Natural killer cell (primary cell): ENCODE results near the gene GPRC5D. TPM values are rescaled to one million over a fixed set of nuclear protein-coding genes. Genes with fewer than 3 reads are reported as not detected.

Experiments used
- ATAC-seq, 3 donors: fragments of 150-1000 bp in 2 of 3; fragments of 200-7000 bp in 1 of 3; cut with Tn5 transposase; 1 replicate in 1 of 3; 2 replicates in 2 of 3; pipeline ENCODE4 v1.10.0; 2021; ENCODE audit warnings: mild to moderate bottlenecking in 2 of 3, moderate library complexity in 2 of 3
- DNase-seq, 2 donors: peaks; one replicate each; pipeline versions ENCODE4 v3.0.0 to v3.0.0-alpha.2; 2013 to 2021; ENCODE audit warnings: mixed read lengths in 1 of 2
- H3K27ac ChIP-seq: one replicate; pipeline ENCODE4 v1.5.1; 2013; ENCODE audit warnings: mild to moderate bottlenecking, low read length
- H3K27me3 ChIP-seq: one replicate; pipeline ENCODE4 v1.6.1; 2013; ENCODE audit warnings: low read length; ENCODE audit not compliant: control insufficient read depth, insufficient read depth
- H3K36me3 ChIP-seq: one replicate; pipeline ENCODE4 v1.6.1; 2013; ENCODE audit warnings: low read length; ENCODE audit not compliant: control insufficient read depth, insufficient read depth
- H3K4me1 ChIP-seq: one replicate; pipeline ENCODE4 v1.6.1; 2013; ENCODE audit warnings: low read length; ENCODE audit not compliant: control insufficient read depth, insufficient read depth
- H3K4me3 ChIP-seq: one replicate; pipeline ENCODE4 v1.5.1; 2013; ENCODE audit warnings: low read length
- H3K9me3 ChIP-seq: one replicate; pipeline ENCODE4 v1.6.1; 2013; ENCODE audit warnings: low read length; ENCODE audit not compliant: control insufficient read depth, insufficient read depth
- H3K27ac Mint-ChIP-seq, 2 donors: one replicate each; pipeline ENCODE4 v1.8.0; 2022; ENCODE audit warnings: mild to moderate bottlenecking in 2 of 2, mixed read lengths in 2 of 2, moderate library complexity in 1 of 2
- H3K27me3 Mint-ChIP-seq, 2 donors: one replicate each; pipeline ENCODE4 v1.8.0; 2022; ENCODE audit warnings: low read depth in 2 of 2, mixed read lengths in 2 of 2
- H3K36me3 Mint-ChIP-seq: one replicate; pipeline ENCODE4 v1.8.0; 2022; ENCODE audit warnings: mixed read lengths
- H3K4me1 Mint-ChIP-seq, 2 donors: one replicate each; pipeline ENCODE4 v1.8.0; 2022; ENCODE audit warnings: mixed read lengths in 2 of 2
- H3K4me3 Mint-ChIP-seq: one replicate; pipeline ENCODE4 v1.8.0; 2022; ENCODE audit warnings: mild to moderate bottlenecking, moderate library complexity, mixed read lengths
- H3K9me3 Mint-ChIP-seq, 2 donors: one replicate each; pipeline ENCODE4 v1.8.0; 2022; ENCODE audit warnings: mixed read lengths in 2 of 2
- CTCF ChIP-seq: fragments of 200-600 bp; IDR thresholded peaks from one replicate; pipeline ENCODE4 v1.8.0; 2022; ENCODE audit warnings: antibody characterized with exemption
- WGBS: methylation state at CpG from one replicate; pipeline ENCODE4 v1.1.7; 2013; ENCODE audit warnings: missing lambda C conversion rate; ENCODE audit not compliant: insufficient coverage; 5-methylcytosine and 5-hydroxymethylcytosine counted together
- intact Hi-C: fragments of 100-400 bp; cut with micrococcal nuclease; formaldehyde crosslinking; loops from one replicate; pipeline ENCODE4 v1.14.2; 2022
- total RNA-seq, 4 donors: library from RNA; stranded (reverse); fragments of 120-200 nt in 1 of 4; gene quantifications; one replicate each; pipeline versions ENCODE4 v1.2.3 to v1.2.4, GENCODE V29; 2013 to 2022

GPRC5D gene
- total RNA-seq, 3 donors from 2014 or later (not counting 1 experiment from before 2014, with no cell fraction given): 5.5 TPM; not detected in 2

GRCh38 chr12:12926571-12927071 is 25.3 kb downstream of the GPRC5D start:
- H3K4me3 ChIP-seq: no peak overlapping the region
- Mint-ChIP-seq H3K9me3 (no peaks in the 10 kb centered on the region), H3K27ac (no peak overlapping the region), H3K4me1 (no peaks in the 10 kb centered on the region), H3K4me3 (no peak overlapping the region), H3K27me3 (peaks cover 0 to 8% of the 10 kb centered on the region in 2 donors), H3K36me3 (no peaks in the 10 kb centered on the region)
- no peaks in the 10 kb centered on the region for H3K36me3 ChIP-seq
- H3K27ac ChIP-seq: no peak overlapping the region
- no peaks in the 10 kb centered on the region for H3K9me3 ChIP-seq
- 88% methylated on average over 15 of the region's 18 CpGs for WGBS
- intact Hi-C loops: no loop called here
- no peak for ATAC-seq
- H3K4me1 ChIP-seq: no peaks in the 10 kb centered on the region
- no peak for TF ChIP-seq CTCF
- no peak for DNase-seq
- no peaks in the 10 kb centered on the region for H3K27me3 ChIP-seq

- peaks cover 0 to 8% of the 10 kb centered on the region in 2 donors for H3K27me3 Mint-ChIP-seq
- H3K4me1 Mint-ChIP-seq: no peaks in the 10 kb centered on the region
- H3K4me3 ChIP-seq: no peak overlapping the region
- H3K9me3 ChIP-seq: no peaks in the 10 kb centered on the region
- H3K27ac Mint-ChIP-seq: no peak overlapping the region
- H3K27me3 ChIP-seq: no peaks in the 10 kb centered on the region
- H3K27ac ChIP-seq: no peak overlapping the region
- no peaks in the 10 kb centered on the region for H3K9me3 Mint-ChIP-seq
- ATAC-seq (no peak), DNase-seq (no peak)
- WGBS: no CpG with 5 or more reads among the region's 1 CpG
- no peaks in the 10 kb centered on the region for H3K4me1 ChIP-seq
- no peak for TF ChIP-seq CTCF
- H3K36me3 ChIP-seq: no peaks in the 10 kb centered on the region
- intact Hi-C loops: no loop called here
- H3K4me3 Mint-ChIP-seq: no peak overlapping the region
- no peaks in the 10 kb centered on the region for H3K36me3 Mint-ChIP-seq
Measured at GRCh38 chr12:12925388-12925787, 26.6 kb downstream of the GPRC5D start.

DNA sequence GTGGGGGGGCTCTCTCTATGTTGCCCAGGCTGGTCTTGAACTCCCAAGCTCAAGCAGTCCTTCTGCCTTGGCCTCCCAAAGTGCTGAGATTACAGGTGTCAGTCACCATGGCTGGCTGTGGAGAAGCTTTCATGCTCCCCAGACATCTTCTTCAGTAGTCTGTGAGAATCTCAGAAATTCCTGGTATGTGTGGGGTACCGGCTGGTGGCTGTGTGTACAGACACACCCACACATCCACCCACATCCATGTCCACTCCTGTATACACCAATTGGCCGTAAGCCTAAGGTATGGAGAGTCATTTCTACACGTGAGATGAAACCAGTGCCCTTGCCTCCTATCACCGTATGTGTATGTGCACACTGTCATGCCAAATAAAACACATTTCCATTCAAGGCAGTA is 27.8 kb downstream of the GPRC5D start:
- no peak overlapping the region for H3K4me3 ChIP-seq
- ATAC-seq: no peak
- TF ChIP-seq CTCF: no peak
- Mint-ChIP-seq H3K4me1 (no peaks in the 10 kb centered on the region), H3K9me3 (no peaks in the 10 kb centered on the region), H3K27ac (no peak overlapping the region), H3K27me3 (peaks cover 0 to 8% of the 10 kb centered on the region in 2 donors), H3K4me3 (no peak overlapping the region), H3K36me3 (no peaks in the 10 kb centered on the region)
- H3K36me3 ChIP-seq: no peaks in the 10 kb centered on the region
- no peaks in the 10 kb centered on the region for H3K27me3 ChIP-seq
- no peak for DNase-seq
- WGBS: 94% methylated on average over 3 of the region's 4 CpGs
- H3K9me3 ChIP-seq: no peaks in the 10 kb centered on the region
- intact Hi-C loops: no loop called here
- no peaks in the 10 kb centered on the region for H3K4me1 ChIP-seq
- H3K27ac ChIP-seq: no peak overlapping the region

- no peak overlapping the region for H3K4me3 ChIP-seq
- no peaks in the 10 kb centered on the region for H3K9me3 ChIP-seq
- intact Hi-C loops: no loop called here
- no peaks in the 10 kb centered on the region for H3K4me1 Mint-ChIP-seq
- ATAC-seq (no peak), DNase-seq (no peak)
- TF ChIP-seq CTCF: no peak
- no peaks in the 10 kb centered on the region for H3K4me1 ChIP-seq
- no peak overlapping the region for H3K4me3 Mint-ChIP-seq
- H3K27me3 ChIP-seq: no peaks in the 10 kb centered on the region
- H3K36me3 Mint-ChIP-seq: no peaks in the 10 kb centered on the region
- 94% methylated on average over 7 of the region's 7 CpGs for WGBS
- no peak overlapping the region for H3K27ac Mint-ChIP-seq
- H3K27me3 Mint-ChIP-seq: peaks cover 0 to 8% of the 10 kb centered on the region in 2 donors
- H3K27ac ChIP-seq: no peak overlapping the region
- no peaks in the 10 kb centered on the region for H3K9me3 Mint-ChIP-seq
- H3K36me3 ChIP-seq: no peaks in the 10 kb centered on the region
Measured at GRCh38 chr12:12922978-12923377, 29.0 kb downstream of the GPRC5D start.
